Measurements from ENCODE around the gene DOCK8. TPM values are rescaled to one million over a fixed set of nuclear protein-coding genes. Genes with fewer than 3 reads are reported as not detected.
A peak's percentile ranks its signal among the peaks of the same experiment; 100 is the strongest.

DOCK8 gene
- total RNA-seq, 2 donors from 2014 or later: 101 to 134 TPM

DNA sequence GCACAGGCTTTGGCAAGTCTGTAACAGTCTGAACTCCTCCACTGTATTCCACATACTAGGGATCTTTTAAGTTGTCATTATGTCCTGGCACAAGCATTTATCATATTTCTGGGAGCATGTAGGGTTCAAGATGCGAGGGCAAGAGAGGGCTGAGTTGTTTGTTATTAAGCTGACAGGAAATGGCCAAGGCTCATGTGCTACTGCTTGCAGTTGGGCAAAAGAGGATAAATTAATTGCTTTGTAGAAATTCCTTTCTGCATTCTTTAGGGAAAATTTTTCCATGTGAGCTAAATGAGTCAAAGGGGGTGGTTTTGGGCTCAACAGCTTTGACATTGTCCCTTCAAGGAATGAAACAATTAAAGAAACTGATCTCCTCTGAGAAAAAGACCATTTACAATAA is 35.4 kb downstream of the DOCK8 start:
- Mint-ChIP-seq H3K27ac (no peak overlapping the region), H3K9me3 (no peaks in the 10 kb centered on the region), H3K36me3 (no peaks in the 10 kb centered on the region)
- DNase-seq (ENCODE audit: low spot score in 2 of 2) (no peak), ATAC-seq (no peak)

GRCh38 chr9:250625-251024 is 36.0 kb downstream of the DOCK8 start:
- DNase-seq (ENCODE audit: low spot score in 2 of 2) (no peak), ATAC-seq (no peak)
- no peak overlapping the region for H3K27ac Mint-ChIP-seq
- no peaks in the 10 kb centered on the region for H3K9me3 Mint-ChIP-seq
- H3K36me3 Mint-ChIP-seq: no peaks in the 10 kb centered on the region

DNA sequence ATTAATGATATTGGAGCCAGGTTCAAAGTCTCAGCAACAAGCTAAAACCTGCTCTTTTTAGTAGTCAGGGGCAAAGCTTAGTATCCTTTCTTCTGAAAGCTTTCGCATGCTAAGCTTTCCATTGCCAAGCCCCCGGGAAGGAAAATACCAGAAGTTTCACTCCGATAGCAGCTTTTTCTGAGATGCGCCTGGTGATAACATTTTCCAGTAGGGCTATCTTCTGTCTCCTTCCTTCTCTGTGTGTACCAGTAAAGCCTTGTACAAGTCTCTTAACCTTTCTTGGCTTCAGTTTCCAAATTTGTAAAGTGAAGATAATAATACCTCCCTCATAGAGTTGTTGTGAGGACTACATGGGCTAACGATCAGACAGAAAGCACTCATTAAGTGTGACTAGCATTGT is 36.7 kb downstream of the DOCK8 start:
- Mint-ChIP-seq H3K36me3 (no peaks in the 10 kb centered on the region), H3K27ac (no peak overlapping the region), H3K9me3 (no peaks in the 10 kb centered on the region)
- ATAC-seq (no peak), DNase-seq (ENCODE audit: low spot score in 2 of 2) (no peak)

DNA sequence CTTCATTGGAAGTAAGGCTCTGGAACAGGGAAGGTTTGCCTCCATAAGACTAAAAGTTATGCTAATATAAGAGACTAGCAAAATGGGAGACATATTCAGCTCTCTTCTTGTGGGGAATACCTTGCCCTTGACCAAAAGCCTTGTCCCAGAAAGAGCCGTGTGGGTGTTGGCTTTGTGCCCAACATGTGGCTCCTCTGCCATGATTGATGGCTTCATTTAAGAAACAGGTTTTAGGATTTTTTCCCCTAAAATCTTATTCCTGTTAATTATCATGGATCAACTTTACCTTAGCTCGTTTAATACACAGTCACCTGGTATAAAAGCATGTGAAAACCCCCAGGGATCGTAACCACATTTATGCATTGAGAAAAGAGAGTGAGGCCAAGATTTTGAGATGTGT is 38.9 kb downstream of the DOCK8 start:
- peaks cover 0 to 4% of the 10 kb centered on the region in 2 donors for H3K36me3 Mint-ChIP-seq
- no peak for DNase-seq (ENCODE audit: low spot score in 2 of 2)

GRCh38 chr9:254516-254915 is 39.9 kb downstream of the DOCK8 start:
- H3K36me3 Mint-ChIP-seq: peaks cover 0 to 4% of the 10 kb centered on the region in 2 donors
- H3K27ac Mint-ChIP-seq: no peak overlapping the region
- ATAC-seq (no peak), DNase-seq (ENCODE audit: low spot score in 2 of 2) (no peak)
- H3K9me3 Mint-ChIP-seq: no peaks in the 10 kb centered on the region

More for the DNA sequence above, 38.9 kb downstream of the DOCK8 start:
- H3K27ac Mint-ChIP-seq: no peak overlapping the region
- no peak for ATAC-seq
- no peaks in the 10 kb centered on the region for H3K9me3 Mint-ChIP-seq

- DNase-seq (ENCODE audit: low spot score in 2 of 2) (no peak), ATAC-seq (no peak)
- Mint-ChIP-seq H3K27ac (no peak overlapping the region), H3K36me3 (peaks cover 0 to 4% of the 10 kb centered on the region in 2 donors), H3K9me3 (no peaks in the 10 kb centered on the region)
Measured at GRCh38 chr9:257957-258356, 43.3 kb downstream of the DOCK8 start.

- H3K27ac Mint-ChIP-seq: no peak overlapping the region
- DNase-seq (ENCODE audit: low spot score in 2 of 2) (no peak), ATAC-seq (no peak)
- H3K9me3 Mint-ChIP-seq: no peaks in the 10 kb centered on the region
- H3K36me3 Mint-ChIP-seq: peaks cover 0 to 4% of the 10 kb centered on the region in 2 donors
Measured at GRCh38 chr9:259405-260404, 45.0 kb downstream of the DOCK8 start.

DNA sequence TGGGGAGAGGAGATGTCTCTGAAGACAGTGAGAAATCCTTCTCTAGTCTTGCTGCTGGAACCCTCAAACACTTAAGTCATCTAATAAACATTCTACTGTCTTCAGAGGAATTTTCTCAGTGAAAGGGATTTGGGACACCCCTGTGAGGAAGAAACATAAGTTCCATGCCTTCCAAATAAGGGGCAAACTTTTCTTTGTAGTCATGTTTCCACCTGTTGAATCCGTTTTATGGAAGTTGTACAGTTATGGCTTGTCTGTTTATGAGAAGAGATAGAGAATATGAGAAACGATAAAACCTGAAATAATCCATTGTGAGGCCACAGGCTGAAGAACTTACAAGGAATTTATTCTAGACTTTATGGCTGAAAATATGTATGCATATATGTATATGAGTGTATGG is 49.6 kb downstream of the DOCK8 start:
- ATAC-seq: no peak
- Mint-ChIP-seq H3K36me3 (peaks cover 0 to 2% of the 10 kb centered on the region in 2 donors), H3K9me3 (peaks cover 0 to 2% of the 10 kb centered on the region in 2 donors), H3K27ac (no peak overlapping the region)
- DNase-seq (ENCODE audit: low spot score in 2 of 2): no peak

- peaks cover 0 to 4% of the 10 kb centered on the region in 2 donors for H3K9me3 Mint-ChIP-seq
- ATAC-seq: no peak
Measured at GRCh38 chr9:265209-265870, 50.7 kb downstream of the DOCK8 start.

GRCh38 chr9:266228-266627 is 51.6 kb downstream of the DOCK8 start:
- DNase-seq (ENCODE audit: low spot score in 2 of 2): no peak
- Mint-ChIP-seq H3K9me3 (peaks cover 0 to 4% of the 10 kb centered on the region in 2 donors), H3K27ac (no peak overlapping the region), H3K36me3 (peaks cover 0 to 12% of the 10 kb centered on the region in 2 donors)
- ATAC-seq: no peak

More at GRCh38 chr9:265209-265870, 50.7 kb downstream of the DOCK8 start:
- no peak for DNase-seq (ENCODE audit: low spot score in 2 of 2)
- H3K36me3 Mint-ChIP-seq: peaks cover 0 to 11% of the 10 kb centered on the region in 2 donors
- no peak overlapping the region for H3K27ac Mint-ChIP-seq

DNA sequence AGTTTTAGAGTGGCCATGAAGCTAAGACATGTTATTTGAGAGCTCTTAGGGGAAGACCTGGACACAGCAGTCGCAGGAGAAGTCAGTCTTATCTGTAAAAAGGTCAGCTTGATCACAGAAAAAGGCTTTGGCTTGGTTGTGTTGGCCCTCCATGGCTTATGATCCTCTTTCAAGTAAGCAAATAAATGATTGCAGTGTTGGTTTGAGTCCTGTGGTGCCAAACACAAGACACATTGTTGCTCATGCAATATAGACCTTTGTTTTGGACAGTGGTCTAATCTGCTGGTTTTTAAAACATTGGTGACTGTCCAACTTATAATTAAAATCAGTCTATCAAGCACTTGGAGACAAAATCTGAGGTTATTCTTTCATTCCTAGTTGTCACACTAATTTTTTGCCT is 54.0 kb downstream of the DOCK8 start:
- peaks cover 0 to 12% of the 10 kb centered on the region in 2 donors for H3K36me3 Mint-ChIP-seq
- peaks cover 4% of the 10 kb centered on the region in 2 donors for H3K9me3 Mint-ChIP-seq
- DNase-seq (ENCODE audit: low spot score in 2 of 2) (no peak), ATAC-seq (no peak)
- H3K27ac Mint-ChIP-seq: no peak overlapping the region

- H3K27ac Mint-ChIP-seq: no peak overlapping the region
- H3K36me3 Mint-ChIP-seq: peaks cover 4 to 17% of the 10 kb centered on the region in 2 donors
- H3K9me3 Mint-ChIP-seq: peaks cover 4% of the 10 kb centered on the region in 2 donors
- DNase-seq (ENCODE audit: low spot score in 2 of 2) (no peak), ATAC-seq (no peak)
Measured at GRCh38 chr9:269081-269711, 54.5 kb downstream of the DOCK8 start.

DNA sequence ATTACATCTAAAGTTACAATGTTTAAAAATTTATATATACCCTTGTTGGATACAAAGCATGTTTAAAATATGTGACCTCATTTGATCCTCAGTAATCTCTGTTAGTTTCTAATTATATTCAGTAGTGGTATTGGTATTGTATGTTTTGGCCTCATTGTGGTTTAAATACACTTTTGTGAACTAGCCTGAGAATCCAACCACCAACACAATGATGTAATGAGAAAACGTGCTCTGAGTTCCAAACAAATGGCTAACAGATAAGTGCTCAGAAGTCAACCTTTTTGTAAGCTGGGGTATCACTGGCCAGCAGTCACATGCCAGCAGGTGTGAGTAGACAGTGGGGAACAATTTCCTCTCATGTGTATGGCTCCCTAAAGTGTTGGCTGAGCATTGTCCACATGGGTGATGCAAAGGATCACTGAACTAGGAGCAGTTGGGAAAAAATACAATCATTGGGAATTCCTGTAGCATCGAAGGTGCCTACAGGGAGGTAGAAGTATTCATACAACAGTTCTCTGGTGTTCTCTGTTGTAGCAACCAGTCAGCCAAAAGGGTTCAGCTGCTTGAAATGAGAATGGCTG is 56.1 kb downstream of the DOCK8 start:
- H3K36me3 Mint-ChIP-seq: peaks cover 16 to 30% of the 10 kb centered on the region in 2 donors
- H3K9me3 Mint-ChIP-seq: peaks cover 4% of the 10 kb centered on the region in 2 donors
- peak overlapping the region in 1 of 2 donors; percentile 23 for H3K27ac Mint-ChIP-seq

DNA sequence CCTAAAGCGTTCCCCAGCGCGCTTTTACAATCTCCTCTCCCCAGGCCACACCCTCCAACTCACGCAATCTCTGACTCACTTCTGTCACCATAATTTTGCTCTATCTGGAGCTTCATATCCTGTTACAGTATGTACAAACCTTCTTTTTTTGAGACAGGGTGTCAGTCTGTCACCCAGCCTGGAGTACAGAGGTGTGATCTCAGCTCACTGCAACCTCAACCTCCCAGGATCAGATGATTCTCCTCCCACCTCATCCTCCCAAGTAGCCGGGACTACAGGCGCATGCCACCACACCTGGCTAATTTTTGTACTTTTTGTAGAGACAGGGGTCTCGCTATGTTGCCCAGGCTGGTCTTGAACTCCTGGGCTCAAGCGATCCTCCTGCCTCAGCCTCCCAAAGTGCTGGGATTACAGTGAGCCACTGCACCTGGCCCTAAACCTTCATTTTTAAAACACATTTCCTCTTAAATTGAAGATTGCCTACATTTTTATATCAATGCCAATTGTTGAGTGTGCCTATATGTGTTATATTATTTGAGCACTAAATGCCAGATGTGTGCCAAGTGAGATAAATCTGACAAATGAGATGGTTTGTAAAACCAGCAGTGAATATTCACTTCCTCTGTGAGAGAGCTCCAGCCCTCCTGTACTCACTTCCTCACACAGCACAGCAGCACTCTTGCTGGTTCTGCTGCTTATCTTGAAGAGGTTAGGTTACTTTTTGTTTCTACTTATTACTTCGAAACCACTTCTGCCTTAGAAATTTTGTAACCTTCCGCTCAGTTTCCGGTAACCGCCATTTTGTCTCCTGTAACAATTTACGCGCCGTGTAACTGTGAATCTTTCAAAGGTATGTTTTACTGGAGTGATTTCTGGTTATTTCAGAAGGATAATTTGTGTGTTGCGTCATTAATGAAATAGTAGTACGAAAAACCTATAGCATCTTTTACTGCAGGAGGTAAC is 57.9 kb downstream of the DOCK8 start:
- DNase-seq (ENCODE audit: low spot score in 2 of 2) (peak; percentile 58 to 65), ATAC-seq (peak; percentile 88 to 95)
- H3K36me3 Mint-ChIP-seq: peaks cover 16 to 36% of the 10 kb centered on the region in 2 donors
- peak overlapping the region; percentile 81 to 99 for H3K27ac Mint-ChIP-seq
- peaks cover 4% of the 10 kb centered on the region in 2 donors for H3K9me3 Mint-ChIP-seq

More for the DNA sequence above, 56.1 kb downstream of the DOCK8 start:
- DNase-seq (ENCODE audit: low spot score in 2 of 2): no peak
- no peak for ATAC-seq

DNA sequence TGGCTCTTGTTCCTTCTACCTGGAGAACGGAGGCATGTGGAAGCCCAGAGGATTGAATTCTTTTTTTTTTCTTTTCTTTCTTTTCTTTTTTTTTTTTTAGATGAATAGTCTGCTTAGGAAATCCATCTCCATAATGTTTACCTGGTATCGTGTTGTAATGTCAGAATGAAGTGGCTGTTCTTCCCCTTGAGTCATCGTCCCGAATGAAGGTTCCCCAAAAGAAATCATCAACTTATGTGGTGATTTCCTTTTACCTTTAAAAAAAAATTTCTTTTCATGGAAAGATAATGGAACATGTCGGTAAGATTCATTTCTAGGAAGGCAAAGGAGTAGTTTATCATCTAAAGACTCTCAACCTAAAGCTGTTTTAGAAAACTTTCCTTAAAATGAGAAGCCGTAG is 59.7 kb downstream of the DOCK8 start:
- no peak for DNase-seq (ENCODE audit: low spot score in 2 of 2)
- peaks cover under 1 to 4% of the 10 kb centered on the region in 2 donors for H3K9me3 Mint-ChIP-seq
- peak overlapping the region; percentile 81 to 99 for H3K27ac Mint-ChIP-seq
- peaks cover 16 to 32% of the 10 kb centered on the region in 2 donors for H3K36me3 Mint-ChIP-seq
- ATAC-seq: no peak
